ENCODE results near the gene CCL26. TPM values are rescaled to one million over a fixed set of nuclear protein-coding genes. Genes with fewer than 3 reads are reported as not detected.
"Not testable (repeated sequence)": the region's sequence is repeated elsewhere in the genome, so short reads cannot be mapped to it uniquely, and the experiment has no call there.

CCL26 gene
- total RNA-seq, 1 donor from 2014 or later, result not detected

DNA sequence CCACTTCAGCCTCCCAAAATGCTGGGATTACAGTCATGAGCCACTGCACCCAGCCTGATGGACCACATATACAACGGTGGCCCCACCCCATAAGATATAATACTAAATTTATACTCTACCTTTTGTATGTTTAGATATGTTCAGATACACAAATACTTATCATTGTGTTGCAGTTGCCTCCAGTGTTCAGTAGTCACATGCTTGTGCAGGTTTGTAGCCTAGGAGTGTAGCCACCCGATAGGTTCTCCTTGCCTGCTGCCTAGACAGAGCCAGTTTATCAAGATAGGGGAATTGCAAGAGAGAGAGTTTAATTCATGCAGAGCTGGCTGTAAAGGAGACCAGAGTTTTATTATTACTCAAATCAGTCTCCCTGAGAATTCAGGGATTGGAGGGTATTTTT lies 32.0 kb upstream of the CCL26 start:
- TF ChIP-seq, protein P1, sequence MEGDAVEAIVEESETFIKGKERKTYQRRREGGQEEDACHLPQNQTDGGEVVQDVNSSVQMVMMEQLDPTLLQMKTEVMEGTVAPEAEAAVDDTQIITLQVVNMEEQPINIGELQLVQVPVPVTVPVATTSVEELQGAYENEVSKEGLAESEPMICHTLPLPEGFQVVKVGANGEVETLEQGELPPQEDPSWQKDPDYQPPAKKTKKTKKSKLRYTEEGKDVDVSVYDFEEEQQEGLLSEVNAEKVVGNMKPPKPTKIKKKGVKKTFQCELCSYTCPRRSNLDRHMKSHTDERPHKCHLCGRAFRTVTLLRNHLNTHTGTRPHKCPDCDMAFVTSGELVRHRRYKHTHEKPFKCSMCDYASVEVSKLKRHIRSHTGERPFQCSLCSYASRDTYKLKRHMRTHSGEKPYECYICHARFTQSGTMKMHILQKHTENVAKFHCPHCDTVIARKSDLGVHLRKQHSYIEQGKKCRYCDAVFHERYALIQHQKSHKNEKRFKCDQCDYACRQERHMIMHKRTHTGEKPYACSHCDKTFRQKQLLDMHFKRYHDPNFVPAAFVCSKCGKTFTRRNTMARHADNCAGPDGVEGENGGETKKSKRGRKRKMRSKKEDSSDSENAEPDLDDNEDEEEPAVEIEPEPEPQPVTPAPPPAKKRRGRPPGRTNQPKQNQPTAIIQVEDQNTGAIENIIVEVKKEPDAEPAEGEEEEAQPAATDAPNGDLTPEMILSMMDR (IDR thresholded peaks at IDR 0.05), result no peak
- Histone ChIP-seq H3K27me3 (ENCODE audit: low read depth) (no peaks in the 10 kb centered on the region), H3K36me3 (no peaks in the 10 kb centered on the region), H3K27ac (no peak overlapping the region), H3K4me3 (no peak overlapping the region), H3K4me1 (no peaks in the 10 kb centered on the region), H3K9me3 (peaks cover 17% of the 10 kb centered on the region)
- ATAC-seq (no peak), DNase-seq (no peak)
- intact Hi-C loops (cut with DNase I), result no loop called here

DNA sequence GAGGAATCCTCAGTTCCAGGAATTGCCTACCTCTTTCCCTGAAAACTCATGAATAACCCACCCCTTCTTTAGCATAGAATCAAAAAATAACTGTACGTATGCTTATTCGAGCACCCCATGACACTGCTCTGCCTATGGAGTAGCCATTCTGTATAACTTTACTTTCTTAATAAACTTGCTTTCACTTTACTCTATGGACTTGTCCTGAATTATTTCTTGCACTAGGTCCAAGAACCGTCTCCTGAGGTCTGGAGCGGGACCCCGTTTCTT lies 30.5 kb upstream of the CCL26 start:
- intact Hi-C loops (cut with DNase I), result no loop called here
- Histone ChIP-seq H3K27ac (no peak overlapping the region), H3K4me3 (no peak overlapping the region), H3K9me3 (peaks cover 12% of the 10 kb centered on the region), H3K4me1 (no peaks in the 10 kb centered on the region), H3K27me3 (ENCODE audit: low read depth) (no peaks in the 10 kb centered on the region), H3K36me3 (no peaks in the 10 kb centered on the region)
- TF ChIP-seq, protein P1 (IDR thresholded peaks at IDR 0.05), result no peak
- no peak for DNase-seq
- ATAC-seq, result no peak

DNA sequence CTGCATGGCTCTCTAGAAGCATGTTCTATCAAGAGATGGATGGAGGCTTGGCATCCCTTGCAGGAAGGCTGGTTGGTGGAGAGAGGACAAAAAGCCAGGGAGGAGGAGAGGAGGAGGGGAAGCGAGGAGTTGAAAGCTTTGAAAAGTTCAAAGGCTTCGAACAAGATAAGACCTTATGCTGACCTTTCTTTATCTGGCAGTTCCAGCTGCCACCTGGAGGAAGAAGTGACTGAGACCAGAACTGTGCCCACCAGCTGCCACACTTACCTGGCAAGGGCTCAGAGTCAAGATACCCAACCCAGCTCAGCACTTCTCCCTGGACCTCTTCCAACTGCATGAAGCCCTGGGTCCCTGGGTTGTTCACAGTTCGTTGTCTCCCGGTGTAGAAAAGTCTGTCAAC lies 26.8 kb upstream of the CCL26 start:
- intact Hi-C loops (cut with DNase I), result no loop called here
- DNase-seq (no peak), ATAC-seq (no peak)
- TF ChIP-seq, protein P1 (IDR thresholded peaks at IDR 0.05), result no peak
- Histone ChIP-seq H3K27me3 (ENCODE audit: low read depth) (no peaks in the 10 kb centered on the region), H3K9me3 (no peaks in the 10 kb centered on the region), H3K36me3 (no peaks in the 10 kb centered on the region), H3K4me3 (no peak overlapping the region), H3K4me1 (peaks cover 5% of the 10 kb centered on the region), H3K27ac (no peak overlapping the region)

DNA sequence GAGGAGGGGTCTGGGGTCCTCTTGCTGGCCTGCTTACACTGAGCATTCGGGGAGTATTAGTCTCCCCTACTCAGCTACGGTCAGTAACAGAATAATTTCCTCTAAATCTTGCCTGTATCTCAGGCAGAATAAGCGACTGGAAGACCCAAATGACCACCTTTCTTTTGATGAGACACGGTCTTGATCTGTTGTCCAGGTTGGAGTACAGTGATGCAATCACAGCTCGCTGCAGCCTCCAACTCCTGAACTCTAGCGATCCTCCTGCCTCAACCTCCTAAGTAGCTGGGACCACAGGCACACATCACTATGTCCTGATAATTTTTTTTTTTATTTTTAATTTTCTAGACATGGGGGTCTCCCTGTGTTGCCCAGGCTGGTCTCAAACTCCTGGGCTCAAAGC lies 24.4 kb upstream of the CCL26 start:
- intact Hi-C loops (cut with DNase I), result no loop called here
- Histone ChIP-seq H3K4me3 (no peak overlapping the region), H3K4me1 (peaks cover 5% of the 10 kb centered on the region), H3K27ac (peak overlapping the region; percentile 43), H3K9me3 (no peaks in the 10 kb centered on the region), H3K27me3 (ENCODE audit: low read depth) (no peaks in the 10 kb centered on the region), H3K36me3 (no peaks in the 10 kb centered on the region)
- TF ChIP-seq, protein P1 (IDR thresholded peaks at IDR 0.05), result no peak
- ATAC-seq, result no peak
- no peak for DNase-seq

DNA sequence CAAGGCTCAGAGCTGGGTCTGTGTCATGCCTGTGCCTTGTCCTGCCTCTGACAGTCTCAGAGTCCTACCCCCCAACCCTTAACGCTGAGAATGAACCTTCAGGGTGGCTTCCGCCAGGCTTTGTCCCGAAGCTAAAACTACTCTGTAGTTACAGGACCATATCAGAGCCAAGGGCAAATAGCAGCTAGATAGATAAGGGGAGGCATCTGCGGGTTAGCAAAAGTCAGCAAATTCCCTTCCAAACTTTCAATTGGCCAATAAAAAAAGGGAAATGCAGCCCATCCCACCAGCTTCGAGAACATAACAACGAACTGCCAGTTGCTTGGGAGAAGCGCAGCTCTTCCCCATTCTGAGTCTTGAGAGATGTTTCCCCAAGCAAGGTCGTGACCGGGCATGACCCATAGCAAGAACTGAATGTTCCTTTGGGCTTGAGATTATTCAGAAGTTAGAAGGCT lies 23.8 kb upstream of the CCL26 start:
- H3K4me3 ChIP-seq, result no peak overlapping the region
- intact Hi-C loops (cut with DNase I), result no loop called here
- peak; percentile 72 for DNase-seq
- TF ChIP-seq, protein P1 (IDR thresholded peaks at IDR 0.05), result no peak
- peak overlapping the region; percentile 25 for H3K27ac ChIP-seq
- H3K9me3 ChIP-seq, result no peaks in the 10 kb centered on the region
- no peaks in the 10 kb centered on the region for H3K36me3 ChIP-seq
- H3K4me1 ChIP-seq, result peaks cover 5% of the 10 kb centered on the region
- peak; percentile 83 to 90 for ATAC-seq
- H3K27me3 ChIP-seq (ENCODE audit: low read depth), result no peaks in the 10 kb centered on the region

DNA sequence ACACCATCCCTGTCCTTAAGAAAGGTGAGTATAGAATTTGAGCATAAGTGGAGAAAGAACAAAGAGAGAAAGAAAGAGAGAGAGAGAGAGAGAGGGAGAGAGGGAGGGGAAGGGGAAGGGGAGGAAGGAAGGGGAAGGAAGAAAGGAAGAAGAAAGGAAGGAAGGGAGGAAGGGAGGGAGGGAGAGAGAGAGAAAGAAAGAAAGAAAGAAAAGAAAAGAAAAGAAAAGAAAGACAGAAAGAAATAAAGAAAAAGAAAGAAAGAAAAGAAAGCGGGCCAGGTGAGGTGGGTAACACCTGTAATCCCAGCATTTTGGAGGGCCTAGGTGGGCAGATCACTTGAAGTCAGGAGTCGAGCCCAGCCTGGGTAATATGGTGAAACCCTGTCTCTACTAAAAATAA lies 21.7 kb upstream of the CCL26 start:
- Histone ChIP-seq H3K27ac (no peak overlapping the region), H3K4me1 (peaks cover 5% of the 10 kb centered on the region), H3K9me3 (no peaks in the 10 kb centered on the region), H3K27me3 (ENCODE audit: low read depth) (no peaks in the 10 kb centered on the region), H3K4me3 (no peak overlapping the region), H3K36me3 (no peaks in the 10 kb centered on the region)
- intact Hi-C loops (cut with DNase I), result no loop called here
- TF ChIP-seq, protein P1 (IDR thresholded peaks at IDR 0.05), result no peak
- DNase-seq, result no peak
- no peak for ATAC-seq

DNA sequence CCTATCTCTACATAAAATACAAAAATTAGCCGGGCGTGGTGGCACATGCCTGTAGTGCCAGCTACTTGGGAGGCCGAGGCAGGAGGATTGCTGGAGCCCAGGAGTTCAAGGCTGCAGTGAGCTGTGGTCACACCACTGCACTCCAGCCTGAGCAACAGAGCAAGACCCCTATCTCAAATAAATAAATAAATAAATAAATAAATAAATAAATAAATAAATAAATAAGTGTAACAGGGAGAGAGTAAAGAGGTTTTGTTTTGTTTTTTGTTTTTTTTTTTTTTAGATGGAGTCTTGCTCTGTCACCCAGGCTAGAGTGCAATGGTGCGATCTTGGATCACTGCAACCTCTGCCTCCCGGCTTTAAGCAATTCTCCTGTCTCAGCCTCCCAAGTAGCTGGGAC lies 20.6 kb upstream of the CCL26 start:
- H3K27ac ChIP-seq; intact Hi-C loops (cut with DNase I); H3K4me1 ChIP-seq; H3K27me3 ChIP-seq (ENCODE audit: low read depth); ATAC-seq; DNase-seq; H3K4me3 ChIP-seq; H3K9me3 ChIP-seq; H3K36me3 ChIP-seq: not testable (repeated sequence)

Data from lower lobe of right lung (tissue), 2 donors.